Nephron progenitor cell (in vitro differentiated cells): ENCODE results near the gene BCAP29.

Source experiments
- DNase-seq: peaks from one replicate; pipeline ENCODE4 v3.0.0; 2021
- H3K27ac Mint-ChIP-seq: 2 replicates; pipeline ENCODE4 v1.8.0; 2021; ENCODE audit warnings: mild to moderate bottlenecking, moderate library complexity, mixed read lengths
- H3K27me3 Mint-ChIP-seq: 2 replicates; pipeline ENCODE4 v1.8.0; 2021; ENCODE audit warnings: mild to moderate bottlenecking, low read depth, mixed read lengths; ENCODE audit not compliant: poor library complexity
- H3K36me3 Mint-ChIP-seq: 2 replicates; pipeline ENCODE4 v1.8.0; 2021; ENCODE audit warnings: low read depth, mixed read lengths
- H3K4me1 Mint-ChIP-seq: 2 replicates; pipeline ENCODE4 v1.8.0; 2021; ENCODE audit warnings: mixed read lengths
- H3K4me3 Mint-ChIP-seq: 2 replicates; pipeline ENCODE4 v1.8.0; 2021; ENCODE audit warnings: mild to moderate bottlenecking, moderate library complexity, mixed read lengths
- H3K9me3 Mint-ChIP-seq: 2 replicates; pipeline ENCODE4 v1.8.0; 2021; ENCODE audit warnings: mild to moderate bottlenecking, moderate library complexity, mixed read lengths
- TF ChIP-seq, protein P1 (sequence below): fragments of 200-600 bp; sonication (generic); IDR thresholded peaks from 2 replicates; pipeline ENCODE4 v1.5.0; 2021; ENCODE audit warnings: antibody characterized with exemption

BCAP29 gene

DNA sequence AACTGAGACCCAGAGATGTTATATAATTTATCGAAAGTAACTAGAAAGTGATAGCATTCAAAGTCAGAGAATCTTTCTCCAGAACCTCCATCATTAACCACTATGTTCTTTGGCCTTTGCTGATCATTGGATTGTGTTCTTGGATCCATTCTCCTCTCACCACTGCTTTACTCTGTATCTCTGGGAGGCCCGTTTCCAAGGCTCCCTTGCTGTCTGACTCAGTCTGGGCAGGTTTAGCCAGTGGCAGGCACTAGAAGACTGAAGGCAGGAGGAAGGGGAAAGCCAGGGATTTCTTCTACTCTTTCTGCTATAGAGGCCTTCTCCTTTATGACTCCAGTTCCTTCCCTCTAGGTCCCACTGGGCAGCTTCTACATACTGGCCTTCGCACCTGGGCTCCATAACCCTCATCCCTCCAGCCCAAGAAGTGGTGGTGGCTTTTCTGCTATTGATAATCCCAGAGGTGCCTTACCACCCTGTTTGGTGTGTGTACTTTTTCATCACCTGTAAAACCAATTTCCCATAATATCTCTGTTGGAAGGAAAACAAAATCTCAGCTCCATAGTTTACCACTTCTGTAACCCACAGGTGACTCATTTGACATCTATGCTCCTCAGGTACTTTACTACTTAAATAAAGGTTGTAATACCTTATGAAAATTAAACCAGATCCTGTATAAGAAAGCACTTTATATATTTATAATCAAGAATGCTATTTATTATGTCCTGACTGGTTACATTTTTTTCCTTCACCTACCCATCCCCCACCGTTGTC, 36.0 kb downstream of the BCAP29 start:
- Mint-ChIP-seq H3K9me3 (no peaks in the 10 kb centered on the region), H3K27me3 (no peaks in the 10 kb centered on the region), H3K4me3 (no peak overlapping the region), H3K36me3 (peaks cover 5% of the 10 kb centered on the region), H3K4me1 (no peaks in the 10 kb centered on the region), H3K27ac (no peak overlapping the region)
- TF ChIP-seq, protein P1, sequence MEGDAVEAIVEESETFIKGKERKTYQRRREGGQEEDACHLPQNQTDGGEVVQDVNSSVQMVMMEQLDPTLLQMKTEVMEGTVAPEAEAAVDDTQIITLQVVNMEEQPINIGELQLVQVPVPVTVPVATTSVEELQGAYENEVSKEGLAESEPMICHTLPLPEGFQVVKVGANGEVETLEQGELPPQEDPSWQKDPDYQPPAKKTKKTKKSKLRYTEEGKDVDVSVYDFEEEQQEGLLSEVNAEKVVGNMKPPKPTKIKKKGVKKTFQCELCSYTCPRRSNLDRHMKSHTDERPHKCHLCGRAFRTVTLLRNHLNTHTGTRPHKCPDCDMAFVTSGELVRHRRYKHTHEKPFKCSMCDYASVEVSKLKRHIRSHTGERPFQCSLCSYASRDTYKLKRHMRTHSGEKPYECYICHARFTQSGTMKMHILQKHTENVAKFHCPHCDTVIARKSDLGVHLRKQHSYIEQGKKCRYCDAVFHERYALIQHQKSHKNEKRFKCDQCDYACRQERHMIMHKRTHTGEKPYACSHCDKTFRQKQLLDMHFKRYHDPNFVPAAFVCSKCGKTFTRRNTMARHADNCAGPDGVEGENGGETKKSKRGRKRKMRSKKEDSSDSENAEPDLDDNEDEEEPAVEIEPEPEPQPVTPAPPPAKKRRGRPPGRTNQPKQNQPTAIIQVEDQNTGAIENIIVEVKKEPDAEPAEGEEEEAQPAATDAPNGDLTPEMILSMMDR: no peak
- DNase-seq: no peak

DNA sequence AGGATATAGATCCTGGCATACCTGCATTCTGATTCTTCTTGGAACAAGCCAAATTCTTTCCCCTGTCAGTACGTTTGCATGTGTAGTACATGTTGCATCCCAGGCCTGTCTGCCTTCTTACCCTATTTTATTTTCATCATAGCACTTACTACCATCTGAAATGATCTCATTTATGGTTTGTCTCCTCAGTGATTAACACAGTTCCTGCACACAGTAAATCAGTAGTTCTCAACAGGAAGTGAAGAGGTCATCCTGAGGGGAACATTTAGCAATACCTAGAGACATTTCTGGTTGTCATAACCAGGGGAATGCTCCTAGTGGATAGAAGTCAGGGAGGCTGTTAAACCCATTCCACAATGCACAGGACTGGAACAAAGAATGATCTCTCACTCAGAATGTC, 42.4 kb downstream of the BCAP29 start:
- no peak overlapping the region for H3K27ac Mint-ChIP-seq
- TF ChIP-seq, protein P1: no peak
- no peaks in the 10 kb centered on the region for H3K36me3 Mint-ChIP-seq
- H3K27me3 Mint-ChIP-seq: no peaks in the 10 kb centered on the region
- DNase-seq: no peak
- no peaks in the 10 kb centered on the region for H3K4me1 Mint-ChIP-seq
- H3K4me3 Mint-ChIP-seq: no peak overlapping the region
- H3K9me3 Mint-ChIP-seq: no peaks in the 10 kb centered on the region

DNA sequence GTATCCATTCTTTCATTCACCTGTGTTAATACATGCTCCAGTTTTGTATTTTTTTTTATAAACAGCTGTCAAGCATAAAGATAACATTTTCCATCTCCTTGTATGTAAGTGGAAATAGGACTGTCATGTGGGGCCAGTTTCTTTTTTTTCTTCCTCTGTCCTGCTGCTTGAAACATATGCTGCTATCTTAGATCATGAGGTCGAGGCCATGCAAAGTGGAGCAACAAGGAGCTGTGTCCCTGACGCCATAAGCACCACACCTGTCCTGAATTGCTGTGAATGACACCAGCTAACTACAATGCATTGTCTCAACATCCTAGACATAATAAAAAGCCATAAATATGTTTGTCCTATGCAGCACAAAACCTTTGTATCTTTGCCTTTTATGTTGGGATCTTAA, 42.8 kb downstream of the BCAP29 start:
- no peaks in the 10 kb centered on the region for H3K36me3 Mint-ChIP-seq
- DNase-seq: no peak
- H3K9me3 Mint-ChIP-seq: no peaks in the 10 kb centered on the region
- TF ChIP-seq, protein P1: no peak
- H3K27me3 Mint-ChIP-seq: no peaks in the 10 kb centered on the region
- H3K27ac Mint-ChIP-seq: no peak overlapping the region
- no peak overlapping the region for H3K4me3 Mint-ChIP-seq
- no peaks in the 10 kb centered on the region for H3K4me1 Mint-ChIP-seq

- no peak overlapping the region for H3K4me3 Mint-ChIP-seq
- TF ChIP-seq, protein P1: no peak
- DNase-seq: no peak
- peaks cover 7% of the 10 kb centered on the region for H3K27me3 Mint-ChIP-seq
- no peaks in the 10 kb centered on the region for H3K4me1 Mint-ChIP-seq
- no peaks in the 10 kb centered on the region for H3K36me3 Mint-ChIP-seq
- no peak overlapping the region for H3K27ac Mint-ChIP-seq
- H3K9me3 Mint-ChIP-seq: no peaks in the 10 kb centered on the region
These were observed 47.0 kb downstream of the BCAP29 start for GRCh38 chr7:107627002-107627401.

DNA sequence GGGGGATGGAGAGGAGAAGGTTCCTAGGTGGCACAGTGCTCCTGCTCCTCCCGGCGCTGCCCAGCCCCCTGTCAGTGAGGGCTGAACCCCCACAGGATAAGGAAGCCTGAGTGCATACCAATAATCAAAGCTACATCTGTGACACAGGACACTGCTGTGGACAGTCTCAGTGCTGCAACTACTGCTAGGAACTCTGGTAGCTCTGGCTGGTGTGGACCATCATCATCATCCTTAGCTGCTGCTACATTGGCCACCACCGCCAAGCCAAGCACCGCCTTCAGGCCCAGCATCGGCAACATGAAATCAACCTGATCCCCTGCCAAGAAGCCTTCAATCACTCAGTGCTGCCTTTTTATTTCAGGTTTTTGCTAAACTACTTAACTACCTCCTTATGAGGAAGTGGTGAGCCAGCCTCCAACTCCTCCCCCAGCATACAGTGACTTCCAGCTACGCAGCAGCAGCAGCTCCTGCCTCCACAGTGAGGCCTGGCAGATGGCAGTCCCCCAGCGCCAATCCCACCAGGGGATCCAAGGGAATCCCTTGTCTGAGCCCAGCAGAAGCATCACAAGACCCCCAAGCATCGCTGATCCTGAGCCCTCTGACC, 48.5 kb downstream of the BCAP29 start:
- Mint-ChIP-seq H3K4me3 (no peak overlapping the region), H3K36me3 (no peaks in the 10 kb centered on the region), H3K27me3 (peaks cover 7% of the 10 kb centered on the region), H3K4me1 (no peaks in the 10 kb centered on the region), H3K9me3 (no peaks in the 10 kb centered on the region), H3K27ac (no peak overlapping the region)
- TF ChIP-seq, protein P1: no peak
- DNase-seq: no peak

- DNase-seq: no peak
- TF ChIP-seq, protein P1: no peak
- H3K27ac Mint-ChIP-seq: no peak overlapping the region
- H3K27me3 Mint-ChIP-seq: peaks cover 11% of the 10 kb centered on the region
- no peaks in the 10 kb centered on the region for H3K4me1 Mint-ChIP-seq
- no peak overlapping the region for H3K4me3 Mint-ChIP-seq
- no peaks in the 10 kb centered on the region for H3K9me3 Mint-ChIP-seq
- H3K36me3 Mint-ChIP-seq: no peaks in the 10 kb centered on the region
These were observed 50.3 kb downstream of the BCAP29 start for GRCh38 chr7:107630342-107630741.
